Uterus (tissue), 4 donors: Measurements from ENCODE around the gene BLCAP. TPM values are rescaled to one million over a fixed set of nuclear protein-coding genes. Genes with fewer than 3 reads are reported as not detected.
"Not testable (repeated sequence)": the region's sequence is repeated elsewhere in the genome, so short reads cannot be mapped to it uniquely, and the experiment has no call there.

Experiments used
- DNase-seq, 2 donors: peaks; one replicate each; pipeline ENCODE4 v3.0.0-alpha.2; 2019 to 2020
- H3K27ac ChIP-seq, 2 donors: fragments of 200-600 bp; sonication (generic); 1 replicate in 1 of 2; 2 replicates in 1 of 2; pipeline ENCODE4 v1.5.1; 2016 to 2018
- H3K27me3 ChIP-seq, 2 donors: fragments of 200-600 bp; sonication (generic); one replicate each; pipeline ENCODE4 v1.5.1; 2018 to 2019; ENCODE audit warnings: control low read depth in 1 of 2
- H3K36me3 ChIP-seq, 2 donors: fragments of 200-600 bp; sonication (generic); one replicate each; pipeline ENCODE4 v1.5.1; 2019; ENCODE audit warnings: control low read depth in 1 of 2
- H3K4me1 ChIP-seq, 2 donors: fragments of 200-600 bp; sonication (generic); one replicate each; pipeline ENCODE4 v1.5.1; 2018 to 2019; ENCODE audit warnings: control low read depth in 1 of 2
- H3K4me3 ChIP-seq, 2 donors: fragments of 200-600 bp; sonication (generic); 1 replicate in 1 of 2; 2 replicates in 1 of 2; pipeline ENCODE4 v1.5.1; 2018 to 2019; ENCODE audit warnings: mild to moderate bottlenecking in 1 of 2
- H3K9me3 ChIP-seq, 2 donors: fragments of 200-600 bp; sonication (generic); one replicate each; pipeline ENCODE4 v1.5.1; 2019; ENCODE audit warnings: control low read depth in 1 of 2
- CTCF ChIP-seq, 4 experiments: fragments of 200-600 bp in 2 of 4; fragments of 450-650 bp in 2 of 4; sonication (generic) in 2 of 4; IDR thresholded peaks; one replicate each; pipeline ENCODE4 v1.5.1; 2016 to 2019; ENCODE audit warnings: antibody characterized with exemption in 4 of 4, mild to moderate bottlenecking in 2 of 4, moderate library complexity in 1 of 4
- POLR2A ChIP-seq, 2 donors: fragments of 450-650 bp; IDR thresholded peaks; one replicate each; pipeline ENCODE4 v1.6.1; 2016; ENCODE audit warnings: antibody characterized with exemption in 2 of 2, mild to moderate bottlenecking in 1 of 2, moderate library complexity in 1 of 2
- intact Hi-C: fragments of 100-400 bp; cut with DNase I; formaldehyde crosslinking; loops from one replicate; pipeline ENCODE4 v1.15.1; 2023; ENCODE audit warnings: low total_unique reads
- total RNA-seq, 4 donors: library from RNA; depleted of rRNA in 3 of 4; stranded (reverse); fragments of >200 nt in 3 of 4; gene quantifications; one replicate each; pipeline versions ENCODE4 v1.1.0 to v1.2.4, GENCODE V29; 2014 to 2023
- donor health status: DM: yes; HTN: yes; CAD: no.

Gene BLCAP
- total RNA-seq, 4 donors from 2014 or later: 16.4 to 62.9 (median 37.7) TPM

GRCh38 chr20:37474386-37474785 is 53.3 kb downstream of the BLCAP start:
- DNase-seq: no peak

GRCh38 chr20:37473249-37474000 is 54.3 kb downstream of the BLCAP start:
- intact Hi-C loops: no loop called here
- TF ChIP-seq CTCF (IDR thresholded peaks at IDR 0.05) (no peak), POLR2A (IDR thresholded peaks at IDR 0.05) (no peak)

More at GRCh38 chr20:37474386-37474785, 53.3 kb downstream of the BLCAP start:
- TF ChIP-seq CTCF (IDR thresholded peaks at IDR 0.05) (no peak), POLR2A (IDR thresholded peaks at IDR 0.05) (no peak)
- Histone ChIP-seq H3K4me1 (no peaks in the 10 kb centered on the region), H3K4me3 (no peak overlapping the region), H3K36me3 (no peaks in the 10 kb centered on the region), H3K27me3 (no peaks in the 10 kb centered on the region), H3K9me3 (no peaks in the 10 kb centered on the region), H3K27ac (no peak overlapping the region)
- intact Hi-C loops: no loop called here

GRCh38 chr20:37472435-37472834 is 55.2 kb downstream of the BLCAP start:
- intact Hi-C loops, H3K4me3 ChIP-seq, H3K27me3 ChIP-seq, H3K9me3 ChIP-seq, H3K36me3 ChIP-seq, DNase-seq, H3K27ac ChIP-seq, H3K4me1 ChIP-seq: not testable (repeated sequence)

More at GRCh38 chr20:37473249-37474000, 54.3 kb downstream of the BLCAP start:
- Histone ChIP-seq H3K9me3 (no peaks in the 10 kb centered on the region), H3K4me3 (no peak overlapping the region), H3K36me3 (no peaks in the 10 kb centered on the region), H3K27me3 (no peaks in the 10 kb centered on the region), H3K27ac (no peak overlapping the region), H3K4me1 (no peaks in the 10 kb centered on the region)
- no peak for DNase-seq

- no peak overlapping the region for H3K4me3 ChIP-seq
- no peak for DNase-seq
- H3K9me3 ChIP-seq: no peaks in the 10 kb centered on the region
- TF ChIP-seq POLR2A (IDR thresholded peaks at IDR 0.05) (no peak), CTCF (IDR thresholded peaks at IDR 0.05) (no peak)
- no peak overlapping the region for H3K27ac ChIP-seq
- no peaks in the 10 kb centered on the region for H3K4me1 ChIP-seq
- intact Hi-C loops: no loop called here
- H3K27me3 ChIP-seq: no peaks in the 10 kb centered on the region
- H3K36me3 ChIP-seq: no peaks in the 10 kb centered on the region
Observed at GRCh38 chr20:37471741-37472235, 55.9 kb downstream of the BLCAP start.

GRCh38 chr20:37470190-37470589 is 57.5 kb downstream of the BLCAP start:
- H3K27me3 ChIP-seq, intact Hi-C loops, DNase-seq, H3K9me3 ChIP-seq, H3K27ac ChIP-seq, H3K4me3 ChIP-seq, H3K4me1 ChIP-seq, H3K36me3 ChIP-seq: not testable (repeated sequence)

- no peaks in the 10 kb centered on the region for H3K36me3 ChIP-seq
- no peaks in the 10 kb centered on the region for H3K4me1 ChIP-seq
- no peak overlapping the region for H3K4me3 ChIP-seq
- no peak for DNase-seq
- H3K27me3 ChIP-seq: no peaks in the 10 kb centered on the region
- H3K27ac ChIP-seq: no peak overlapping the region
- no peaks in the 10 kb centered on the region for H3K9me3 ChIP-seq
- intact Hi-C loops: no loop called here
- TF ChIP-seq CTCF (IDR thresholded peaks at IDR 0.05): no peak
- TF ChIP-seq POLR2A (IDR thresholded peaks at IDR 0.05): no peak
Observed at GRCh38 chr20:37469531-37469930, 58.1 kb downstream of the BLCAP start.
